Measurements from ENCODE around the gene RPH3AL.
"Not testable (repeated sequence)": the region's sequence is repeated elsewhere in the genome, so short reads cannot be mapped to it uniquely, and the experiment has no call there.

RPH3AL gene

GRCh38 chr17:379531-380465 lies 27.2 kb upstream of the RPH3AL start:
- no peak for DNase-seq (ENCODE audit: low spot score)

GRCh38 chr17:378068-378467 lies 25.5 kb upstream of the RPH3AL start:
- DNase-seq (ENCODE audit: low spot score): no peak

- DNase-seq (ENCODE audit: low spot score): no peak
These were observed 24.6 kb upstream of the RPH3AL start for GRCh38 chr17:376936-377863.

GRCh38 chr17:373613-374230 lies 21.1 kb upstream of the RPH3AL start:
- DNase-seq (ENCODE audit: low spot score): no peak

- no peak for DNase-seq (ENCODE audit: low spot score)
These were observed 19.8 kb upstream of the RPH3AL start for GRCh38 chr17:372157-373152.

GRCh38 chr17:371583-371982 lies 19.0 kb upstream of the RPH3AL start:
- no peak for DNase-seq (ENCODE audit: low spot score)

- DNase-seq (ENCODE audit: low spot score): not testable (repeated sequence)
These were observed 15.0 kb upstream of the RPH3AL start for GRCh38 chr17:367656-368055.

GRCh38 chr17:366657-367615 lies 14.3 kb upstream of the RPH3AL start:
- DNase-seq (ENCODE audit: low spot score): not testable (repeated sequence)

GRCh38 chr17:364766-365165 lies 12.2 kb upstream of the RPH3AL start:
- no peak for DNase-seq (ENCODE audit: low spot score)

GRCh38 chr17:364308-364707 lies 11.7 kb upstream of the RPH3AL start:
- DNase-seq (ENCODE audit: low spot score): no peak

- no peak for DNase-seq (ENCODE audit: low spot score)
These were observed 10.1 kb upstream of the RPH3AL start for GRCh38 chr17:362721-363120.

- no peak for DNase-seq (ENCODE audit: low spot score)
These were observed 7.6 kb upstream of the RPH3AL start for GRCh38 chr17:360092-360750.

- DNase-seq (ENCODE audit: low spot score): no peak
These were observed 6.0 kb upstream of the RPH3AL start for GRCh38 chr17:358491-359151.

GRCh38 chr17:357644-358043 lies 5.0 kb upstream of the RPH3AL start:
- no peak for DNase-seq (ENCODE audit: low spot score)

GRCh38 chr17:356671-357434 lies 4.2 kb upstream of the RPH3AL start:
- DNase-seq (ENCODE audit: low spot score): no peak

- DNase-seq (ENCODE audit: low spot score): no peak
These were observed 2.3 kb upstream of the RPH3AL start for GRCh38 chr17:354651-355556.

GRCh38 chr17:353838-354234 lies 1.2 kb upstream of the RPH3AL start:
- no peak for DNase-seq (ENCODE audit: low spot score)

Data from pons (tissue), 1 donor.